Measurements from ENCODE around the gene KCNV2.

Gene KCNV2

GRCh38 chr9:2758162-2758897 lies 41.0 kb downstream of the KCNV2 start:
- DNase-seq (ENCODE audit: low read depth in 2 of 2) = no peak

DNA sequence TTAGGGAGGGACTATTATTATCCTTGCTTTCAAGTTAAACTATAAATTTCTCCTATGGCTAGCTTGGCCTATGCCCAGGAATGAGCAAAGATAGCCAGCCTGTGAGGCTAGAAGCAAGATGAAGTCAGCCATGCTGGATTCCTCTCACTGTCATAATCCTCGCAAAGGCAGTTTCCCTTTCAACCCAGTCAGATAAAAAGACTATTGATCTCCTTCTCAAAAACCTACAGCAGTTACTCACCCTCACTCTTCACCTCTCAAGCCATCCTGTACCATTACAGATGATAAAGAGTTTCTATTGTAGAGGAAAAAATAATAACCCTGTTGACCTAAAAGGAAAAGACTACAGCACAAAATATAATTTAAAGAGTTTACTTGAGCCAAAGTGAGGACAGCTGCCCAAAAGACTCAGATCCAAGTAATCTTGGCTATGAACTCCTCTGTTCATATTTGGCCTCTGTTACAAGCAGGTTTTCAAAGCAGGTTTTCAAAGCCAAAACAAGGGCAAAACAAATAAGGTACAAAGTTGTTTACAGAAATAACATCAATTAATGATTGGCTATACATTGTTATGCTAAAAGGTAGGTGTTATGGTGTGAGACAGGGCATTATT lies 41.7 kb downstream of the KCNV2 start:
- no peak for DNase-seq (ENCODE audit: low read depth in 2 of 2)

GRCh38 chr9:2761424-2761823 lies 44.1 kb downstream of the KCNV2 start:
- DNase-seq (ENCODE audit: low read depth in 2 of 2) = no peak

GRCh38 chr9:2764353-2764752 lies 47.0 kb downstream of the KCNV2 start:
- no peak for DNase-seq (ENCODE audit: low read depth in 2 of 2)

DNA sequence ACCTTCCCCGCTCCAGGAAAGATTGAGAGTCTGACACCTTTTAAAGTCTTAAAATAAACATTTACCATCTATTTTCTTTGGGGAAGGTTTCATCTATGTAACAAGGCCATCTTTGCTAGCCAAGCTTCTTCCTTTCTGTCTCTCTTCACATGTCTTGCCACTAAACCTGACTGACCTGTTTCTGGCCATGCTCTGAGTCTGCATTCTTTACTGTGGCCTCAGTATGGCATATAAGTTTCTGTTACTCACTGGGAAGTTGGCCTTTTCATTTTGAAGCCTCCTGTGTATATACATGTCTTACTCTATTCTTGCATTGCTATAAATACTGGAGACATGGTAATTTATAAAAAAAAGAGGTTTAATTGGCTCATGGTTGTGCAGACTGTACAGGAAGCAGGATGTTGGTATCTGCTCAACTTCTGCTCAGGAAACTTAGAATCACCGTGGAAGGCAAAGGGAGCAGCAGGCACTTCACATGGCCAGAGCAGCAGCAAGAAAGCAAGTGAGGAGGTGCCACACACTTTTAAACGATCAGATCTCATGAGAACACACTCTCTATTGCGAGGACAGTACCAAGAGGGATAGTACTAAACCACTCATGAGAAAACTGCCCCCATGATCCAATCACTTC lies 48.1 kb downstream of the KCNV2 start:
- no peak for DNase-seq (ENCODE audit: low read depth in 2 of 2)

DNA sequence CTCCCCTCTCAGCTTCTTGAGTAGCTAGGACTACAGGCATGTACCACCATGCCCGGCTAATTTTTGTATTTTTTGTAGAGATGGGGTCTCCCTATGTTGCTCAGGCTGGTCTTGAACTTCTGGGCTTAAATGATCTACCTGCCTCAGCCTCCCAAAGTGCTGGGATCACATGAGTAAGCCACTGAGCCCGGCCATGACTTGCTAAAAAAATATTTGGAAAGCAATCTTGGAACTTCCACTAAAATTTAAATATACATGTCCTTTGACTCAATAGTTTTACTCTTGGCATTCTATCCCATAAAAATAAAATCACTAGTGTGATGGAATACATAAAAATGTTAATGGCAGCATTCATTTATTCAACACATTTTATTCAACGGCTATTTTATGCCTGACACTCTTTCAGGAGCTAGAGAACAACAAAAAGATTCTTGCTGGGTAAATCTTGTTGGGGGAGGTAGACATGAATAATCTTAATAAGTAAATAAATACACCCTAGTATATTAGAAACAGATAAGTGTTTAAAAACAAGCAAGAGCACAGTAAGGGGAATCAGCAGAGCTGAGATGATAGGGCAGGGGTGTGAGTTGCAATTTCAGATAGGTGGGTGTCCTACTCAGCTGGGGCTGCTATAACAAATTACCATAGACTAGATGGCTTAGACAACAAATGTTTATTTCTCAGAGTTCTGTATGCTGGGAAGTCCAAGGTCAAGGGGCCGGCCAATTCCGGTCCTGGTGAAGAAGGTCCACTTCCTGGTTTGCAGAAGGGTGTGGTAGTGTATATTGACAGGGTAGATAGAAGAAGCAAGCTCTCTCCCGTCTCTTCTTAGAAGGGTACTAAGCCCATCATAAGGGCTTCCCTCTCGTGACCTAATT lies 50.7 kb downstream of the KCNV2 start:
- DNase-seq (ENCODE audit: low read depth in 2 of 2) = no peak

DNA sequence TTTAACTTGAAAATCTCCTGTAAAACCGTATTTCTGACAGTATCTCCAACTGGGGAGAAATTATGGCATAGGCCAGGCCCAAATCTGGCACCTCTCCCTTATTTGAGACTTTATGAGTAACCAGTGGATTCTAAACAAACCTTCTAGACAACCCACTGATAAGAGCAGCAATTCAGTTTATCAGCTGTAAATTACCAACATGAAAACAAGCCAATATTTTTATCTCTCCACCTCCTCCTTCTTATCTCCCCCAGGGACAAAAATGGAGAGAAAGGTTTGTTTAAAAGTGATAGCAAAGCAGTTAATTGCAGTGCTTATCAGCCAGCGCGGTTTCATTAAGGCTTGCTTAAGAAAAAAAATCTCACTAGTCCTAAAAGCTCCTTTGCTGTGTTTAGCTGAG lies 53.8 kb downstream of the KCNV2 start:
- DNase-seq (ENCODE audit: low read depth in 2 of 2) = no peak

DNA sequence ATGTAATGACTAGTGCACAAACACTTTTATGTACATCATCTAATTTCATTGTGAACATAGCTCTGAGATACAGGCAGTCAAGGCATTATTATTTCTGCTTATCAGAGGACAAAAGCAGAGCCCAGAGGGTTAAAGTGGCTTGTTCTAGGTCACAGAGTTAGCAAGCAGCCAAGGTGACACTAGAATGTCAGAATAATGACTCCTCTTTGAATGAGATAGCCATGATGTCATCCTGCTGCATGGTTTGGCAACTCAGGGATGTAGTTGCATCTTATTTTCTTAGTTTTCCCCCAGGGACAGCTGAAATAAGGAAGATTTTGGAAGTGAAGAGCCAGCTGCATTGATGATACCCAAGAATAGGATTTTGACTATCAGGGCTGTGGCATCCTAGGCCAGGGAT lies 54.4 kb downstream of the KCNV2 start:
- no peak for DNase-seq (ENCODE audit: low read depth in 2 of 2)

GRCh38 chr9:2777454-2777853 lies 60.1 kb downstream of the KCNV2 start:
- DNase-seq (ENCODE audit: low read depth in 2 of 2) = no peak

DNA sequence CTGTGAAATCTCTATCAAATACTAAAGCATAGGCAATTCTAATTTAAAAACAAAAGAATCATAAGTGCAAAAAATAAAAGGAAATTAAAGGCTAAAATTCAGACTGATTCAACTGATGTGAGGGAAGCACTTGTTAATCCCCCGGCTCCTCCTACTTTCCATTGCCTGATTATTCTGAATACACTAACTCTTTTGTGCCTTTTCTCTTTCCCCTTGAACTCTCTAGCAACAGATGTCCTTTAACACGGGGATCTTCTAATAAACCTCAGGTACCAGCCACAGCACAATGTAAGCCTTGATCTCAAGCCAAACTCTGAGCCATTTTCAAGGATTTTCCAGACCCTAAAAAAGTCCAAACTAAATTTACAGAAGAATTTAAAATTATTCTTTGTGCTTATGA lies 61.5 kb downstream of the KCNV2 start:
- no peak for DNase-seq (ENCODE audit: low read depth in 2 of 2)
